HuH-7 (cell line): ENCODE data around the gene GALNT2.

Experiments
- DNase-seq: peaks from one replicate; pipeline ENCODE4 v3.0.0; 2011; ENCODE audit warnings: low spot score

GALNT2 gene

DNA sequence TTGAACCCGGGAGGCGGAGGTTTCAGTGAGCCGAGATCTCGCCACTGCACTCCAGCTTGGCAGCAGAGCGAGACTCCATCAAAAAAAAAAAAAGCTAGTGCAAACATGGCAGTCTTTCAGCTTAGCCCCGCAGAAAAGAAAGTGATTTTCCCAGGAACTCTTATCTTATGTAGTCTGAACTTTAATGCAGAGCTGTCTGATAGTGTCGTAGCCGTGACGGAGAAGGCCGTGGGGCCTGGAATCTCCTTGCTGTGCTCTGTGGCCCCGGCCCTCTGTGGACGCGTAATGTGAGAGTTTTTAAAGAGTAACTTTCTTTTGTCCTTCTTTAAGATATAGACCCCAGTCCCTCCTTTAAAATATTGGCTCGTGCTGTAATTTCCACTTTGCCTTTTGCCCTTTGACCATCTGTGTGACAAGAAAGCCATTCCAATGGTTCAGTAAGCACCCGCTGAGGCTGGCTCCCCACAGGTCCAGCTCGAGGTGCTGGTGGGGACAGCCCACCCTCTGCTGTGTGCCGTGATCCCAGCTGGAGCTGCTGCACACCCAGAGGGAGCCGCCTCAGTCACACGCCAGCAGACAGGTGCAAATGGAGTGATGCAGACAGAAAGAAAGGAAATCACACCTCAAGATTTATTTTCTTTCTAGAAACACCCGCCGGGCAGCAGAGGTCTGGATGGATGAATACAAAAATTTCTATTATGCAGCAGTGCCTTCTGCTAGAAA lies 195.1 kb downstream of the GALNT2 start:
- no peak for DNase-seq

GRCh38 chr1:230262867-230263567 lies 196.0 kb downstream of the GALNT2 start:
- DNase-seq, result no peak

GRCh38 chr1:230263568-230264195 lies 196.6 kb downstream of the GALNT2 start:
- no peak for DNase-seq

DNA sequence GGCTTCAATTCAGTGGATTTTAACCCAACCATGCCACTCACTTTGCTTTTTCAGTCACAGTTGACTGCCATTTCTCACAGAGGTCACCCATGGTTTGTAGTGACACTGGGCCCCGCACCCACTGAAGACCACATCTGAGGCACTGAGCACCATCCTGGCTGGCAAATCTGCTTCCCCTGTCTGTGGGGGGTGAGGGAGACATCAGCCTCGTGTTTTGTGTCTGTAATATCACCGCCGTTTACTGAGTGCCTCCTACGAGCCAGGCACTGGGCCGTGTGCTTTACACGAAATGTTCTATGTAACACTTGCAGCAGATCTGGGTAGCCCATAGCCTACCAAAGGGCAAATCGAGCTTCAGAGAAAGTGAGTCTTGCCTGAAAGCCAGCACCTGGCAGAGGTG lies 197.3 kb downstream of the GALNT2 start:
- DNase-seq, result no peak

GRCh38 chr1:230265200-230266115 lies 198.4 kb downstream of the GALNT2 start:
- DNase-seq, result no peak

DNA sequence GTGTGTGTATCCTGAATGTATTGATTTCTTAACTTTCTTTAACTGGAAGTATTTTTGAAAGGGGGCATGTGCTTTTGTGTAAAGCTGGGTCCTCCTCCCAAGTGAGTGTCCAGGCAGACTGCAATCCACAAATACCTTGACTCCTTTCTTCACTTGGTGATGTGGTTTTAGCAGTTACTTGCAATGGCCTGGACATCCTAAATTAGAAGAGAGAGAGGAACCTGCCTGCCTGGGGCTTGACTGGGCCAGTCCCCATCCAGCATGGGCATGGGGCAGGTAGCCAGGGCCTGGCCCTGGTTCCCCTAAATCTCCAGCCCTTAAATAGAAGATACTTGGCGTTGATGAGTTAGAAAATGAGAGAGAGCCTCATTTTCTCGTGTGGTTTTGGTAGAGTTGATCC lies 199.4 kb downstream of the GALNT2 start:
- DNase-seq, result no peak

DNA sequence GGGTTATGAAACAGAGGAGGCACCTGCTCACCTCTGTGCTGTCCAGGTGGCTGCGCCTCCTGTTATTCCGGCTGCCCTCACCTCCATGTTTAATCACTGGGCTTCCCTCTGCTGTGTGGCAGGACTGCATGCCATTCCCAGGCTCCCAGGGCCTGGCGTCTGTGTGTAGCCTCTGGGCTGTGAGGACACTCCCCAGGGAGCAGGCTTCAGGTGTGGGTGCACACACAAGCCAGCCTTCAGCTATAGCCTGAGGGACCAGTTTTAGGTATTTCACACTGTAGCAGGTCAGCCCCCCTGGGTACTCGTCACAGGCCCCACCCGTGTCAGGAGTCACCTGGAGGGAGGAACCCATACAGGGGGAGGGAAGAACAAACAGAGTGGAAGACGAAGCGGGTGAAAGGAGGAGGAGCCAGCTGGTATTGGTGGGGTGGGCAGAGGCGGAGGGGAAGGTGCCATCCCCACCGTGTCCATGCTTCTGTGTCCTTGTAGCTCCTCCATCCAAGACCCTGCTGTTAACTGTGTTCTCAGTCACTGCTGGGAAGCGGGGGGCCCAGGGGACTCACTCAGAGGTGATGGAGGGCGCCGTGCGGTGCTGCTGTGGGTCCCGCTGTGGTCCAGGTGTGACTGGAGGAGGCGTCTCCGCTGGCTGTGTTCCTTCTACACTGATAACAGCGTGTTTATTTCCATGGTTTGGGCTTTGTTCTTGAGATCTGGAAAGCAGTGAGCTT lies 200.5 kb downstream of the GALNT2 start:
- DNase-seq, result no peak

DNA sequence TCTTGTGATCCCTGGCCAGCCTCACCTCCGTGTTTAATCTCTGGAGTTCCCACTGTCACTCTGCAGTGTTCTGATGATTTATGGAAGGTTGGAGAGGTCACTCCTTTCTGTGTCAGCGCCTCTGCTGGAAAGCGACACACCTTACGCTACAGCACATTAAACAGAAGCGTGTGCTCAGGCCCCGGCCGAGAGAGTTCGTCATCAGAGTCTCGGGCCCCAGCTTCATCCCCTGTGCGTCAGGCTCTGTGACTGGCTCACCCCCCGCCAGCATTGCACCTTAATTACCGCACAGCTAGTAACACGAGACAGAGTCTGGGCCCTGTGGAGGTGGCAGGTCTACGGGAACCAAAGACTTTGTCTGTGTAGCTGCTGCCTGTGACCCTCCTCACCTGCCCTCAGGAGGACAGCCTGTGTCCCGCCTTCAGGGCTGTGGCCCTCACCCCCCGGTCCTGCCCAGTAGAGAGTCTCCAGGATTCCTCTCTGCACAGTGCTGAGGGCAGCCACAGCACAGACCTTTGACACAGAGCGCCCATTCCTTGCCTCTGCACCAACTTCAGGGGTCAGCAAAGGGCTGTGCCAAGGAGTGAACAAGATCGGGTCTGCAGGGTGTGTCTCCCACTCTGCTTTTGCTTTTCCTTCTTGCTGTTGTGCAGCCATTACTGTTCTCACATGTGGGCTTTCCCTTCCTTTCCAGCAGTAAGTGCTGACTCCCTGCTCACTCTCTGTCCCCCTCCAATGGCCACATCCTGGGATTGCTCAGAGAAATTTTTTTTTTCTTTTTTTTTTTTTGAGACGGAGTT lies 201.5 kb downstream of the GALNT2 start:
- DNase-seq, result peak; percentile 96

DNA sequence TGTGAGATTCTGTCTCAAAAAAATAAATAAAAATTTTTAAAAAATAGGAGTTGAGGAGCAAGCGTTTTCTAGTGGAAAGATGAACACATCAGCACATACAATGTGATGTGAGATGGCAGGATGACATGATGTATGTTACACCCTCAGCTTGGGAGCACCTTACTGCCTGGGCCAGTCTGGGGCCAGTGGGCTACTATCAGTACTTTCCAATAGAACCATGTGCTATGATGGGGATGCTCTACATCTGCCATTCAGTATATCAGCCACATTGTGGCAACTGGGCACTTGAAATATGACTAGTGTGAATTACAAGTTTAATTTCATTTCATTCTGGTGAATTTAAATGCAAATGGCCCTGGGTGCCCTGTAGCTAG lies 203.1 kb downstream of the GALNT2 start:
- DNase-seq, result no peak

- no peak for DNase-seq
Measured at GRCh38 chr1:230270559-230271281, 203.7 kb downstream of the GALNT2 start.

DNA sequence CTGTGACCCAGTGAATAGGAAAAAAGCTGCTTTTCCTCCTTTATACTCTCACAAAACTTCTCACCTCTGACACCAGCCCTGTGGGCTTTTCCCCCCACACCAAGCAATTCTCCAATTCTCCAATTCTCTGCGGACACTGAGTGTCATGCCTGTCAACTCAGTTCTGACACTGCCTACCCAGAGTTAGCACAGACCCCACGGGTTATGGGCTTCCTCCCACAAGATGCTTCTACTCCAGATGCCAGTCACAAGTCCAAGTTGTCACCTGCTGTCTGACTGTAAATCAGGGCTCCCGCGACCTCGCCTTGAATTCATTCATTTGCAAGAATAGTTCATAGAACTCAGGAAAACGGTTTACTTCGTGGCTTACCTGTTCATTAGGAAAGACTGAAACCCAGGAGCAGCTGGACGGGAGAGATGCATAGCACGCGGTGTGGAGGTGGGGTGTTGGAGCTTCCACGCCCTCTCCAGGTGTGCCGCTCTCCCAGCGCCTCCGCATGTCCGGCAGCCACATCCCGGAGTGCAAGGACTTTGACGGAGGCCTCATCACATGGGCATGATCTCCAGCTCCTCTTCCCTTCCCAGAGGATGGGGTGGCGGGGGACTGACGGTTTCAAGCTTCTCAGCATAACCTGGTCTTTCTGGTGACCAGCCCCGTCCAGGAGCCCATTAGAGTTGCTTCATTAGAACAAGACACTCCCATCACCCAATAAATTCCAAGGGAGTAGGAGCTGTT lies 204.4 kb downstream of the GALNT2 start:
- no peak for DNase-seq

DNA sequence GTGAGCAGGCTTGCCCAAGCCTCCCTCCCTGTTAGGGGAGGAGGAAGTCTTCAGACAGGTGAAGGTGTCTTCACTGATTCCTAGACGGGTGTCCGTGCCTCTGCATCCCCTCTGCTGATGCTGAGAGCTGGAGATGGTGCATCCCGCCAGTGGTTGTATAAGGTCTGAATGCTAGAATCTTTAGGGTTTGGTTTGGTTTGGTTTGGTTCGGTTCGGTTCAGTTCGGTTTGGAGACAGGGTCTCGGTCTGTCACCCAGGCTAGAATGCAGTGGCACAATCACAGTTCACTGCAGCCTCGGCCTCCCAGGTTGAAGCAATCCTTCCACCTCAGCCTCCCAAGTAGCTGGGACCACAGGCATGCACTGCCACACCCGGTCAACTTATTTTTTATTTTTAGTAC lies 205.5 kb downstream of the GALNT2 start:
- no peak for DNase-seq

DNA sequence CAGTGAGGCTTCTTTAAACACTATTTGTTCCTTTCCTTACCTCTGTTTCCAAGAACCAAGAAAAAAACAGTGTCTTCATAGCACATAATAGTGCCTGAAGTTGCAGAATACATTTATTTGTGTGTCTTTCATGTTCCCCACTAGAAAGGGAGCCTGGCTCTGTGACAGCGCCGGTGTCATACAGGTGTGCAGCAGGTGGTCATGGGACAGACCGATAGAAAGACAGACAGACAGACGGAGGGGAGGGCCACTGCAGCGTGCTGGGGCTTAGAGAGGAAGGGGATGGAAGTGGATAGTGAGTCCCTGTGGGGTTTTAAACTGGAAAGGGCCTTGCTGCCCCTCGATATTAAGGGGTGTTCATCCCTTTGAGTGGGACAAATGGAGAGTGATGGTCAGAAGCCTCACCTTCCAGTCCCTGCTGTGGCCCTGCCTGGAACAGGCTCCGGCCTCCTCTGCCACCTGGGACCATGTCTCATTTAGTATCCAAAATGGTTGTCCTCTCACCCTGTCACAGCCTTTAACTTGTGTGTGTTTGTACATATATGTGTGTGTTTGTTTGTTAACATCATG lies 206.2 kb downstream of the GALNT2 start:
- no peak for DNase-seq

GRCh38 chr1:230274254-230274653 lies 207.2 kb downstream of the GALNT2 start:
- no peak for DNase-seq

DNA sequence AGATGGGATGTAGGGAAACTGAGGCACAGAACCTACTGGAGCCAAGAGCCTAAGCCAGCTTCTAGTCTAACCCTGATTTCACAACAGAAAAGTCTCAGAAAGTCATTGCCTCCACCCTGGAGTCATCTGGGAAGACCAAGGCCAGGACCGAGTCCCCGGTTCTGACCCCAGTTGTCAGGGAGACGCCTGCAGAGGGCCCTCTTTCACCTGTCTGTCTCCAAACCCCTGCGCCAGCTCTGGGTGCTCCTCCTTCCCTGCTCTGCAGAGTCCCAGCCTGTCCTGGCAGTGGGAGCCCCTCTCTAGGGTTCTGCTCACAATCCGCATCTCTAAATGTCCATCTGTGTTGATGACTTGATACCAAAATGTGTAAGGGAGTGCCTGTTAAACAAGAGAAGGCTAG lies 209.4 kb downstream of the GALNT2 start:
- DNase-seq, result no peak

GRCh38 chr1:230277201-230278025 lies 210.4 kb downstream of the GALNT2 start:
- DNase-seq, result no peak

- no peak for DNase-seq
Measured at GRCh38 chr1:230278376-230278775, 211.3 kb downstream of the GALNT2 start.
